IPS-18c (cell line): ENCODE results near the gene PHACTR3.
A peak's percentile ranks its signal among the peaks of the same experiment; 100 is the strongest.
"Not testable (repeated sequence)": the region's sequence is repeated elsewhere in the genome, so short reads cannot be mapped to it uniquely, and the experiment has no call there.

Experiments used
- H3K4me3 ChIP-seq: 2 replicates; pipeline ENCODE4 v1.7.0; 2013; ENCODE audit warnings: low read depth, mild to moderate bottlenecking, low read length, moderate library complexity; ENCODE audit not compliant: insufficient read depth
- H3K9me3 ChIP-seq: one replicate; pipeline ENCODE4 v1.6.1; 2013; ENCODE audit warnings: mild to moderate bottlenecking, low read length, moderate library complexity; ENCODE audit not compliant: control insufficient read depth, insufficient read depth

The PHACTR3 gene

DNA sequence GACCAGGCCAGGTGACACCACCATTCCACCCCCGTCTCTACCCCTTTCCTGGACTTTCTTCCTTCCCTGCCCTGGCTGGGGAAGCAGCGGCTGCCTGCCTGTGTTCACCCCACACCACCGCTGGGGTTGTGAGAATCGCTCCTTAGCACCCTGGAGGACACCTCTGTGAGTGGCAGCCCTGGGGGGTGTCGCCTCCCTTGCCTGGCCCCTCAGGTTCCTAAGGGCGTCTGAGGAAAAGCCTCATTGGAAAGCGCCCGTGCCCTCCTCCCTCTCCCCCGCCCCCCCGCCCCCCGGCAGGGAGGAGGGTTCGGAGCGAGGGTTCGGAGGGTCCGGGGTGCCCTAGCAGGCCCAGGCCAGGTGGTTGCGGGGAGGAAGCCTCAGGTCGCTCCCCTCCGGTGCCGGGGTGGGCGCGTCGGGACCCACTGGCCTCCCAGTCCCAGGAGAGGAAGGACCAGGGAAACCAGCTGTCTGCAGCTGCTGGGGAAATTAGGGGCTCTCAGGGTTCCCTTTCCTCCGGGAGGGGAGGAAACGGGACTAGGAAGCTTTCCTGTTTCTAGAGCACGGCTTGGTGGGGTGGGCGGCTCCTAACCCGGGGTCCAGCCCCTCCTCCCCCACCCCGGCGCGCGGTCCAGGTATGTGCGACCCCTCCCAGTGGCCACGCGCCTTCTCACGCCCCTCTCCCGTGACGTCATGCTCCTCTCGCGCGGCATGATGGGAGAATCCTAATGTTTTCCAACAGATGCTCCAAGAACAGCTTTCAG lies at the start of gene PHACTR3:
TSS of gene PHACTR3 (plus strand) at position 760 of the 761 bp plus-strand sequence. CDS start 475 bp downstream, outside the sequence.
- Histone ChIP-seq H3K4me3 (peak within 1 kb of the TSS; percentile 50), H3K9me3 (peaks cover 2% of the 10 kb centered on the region)

DNA sequence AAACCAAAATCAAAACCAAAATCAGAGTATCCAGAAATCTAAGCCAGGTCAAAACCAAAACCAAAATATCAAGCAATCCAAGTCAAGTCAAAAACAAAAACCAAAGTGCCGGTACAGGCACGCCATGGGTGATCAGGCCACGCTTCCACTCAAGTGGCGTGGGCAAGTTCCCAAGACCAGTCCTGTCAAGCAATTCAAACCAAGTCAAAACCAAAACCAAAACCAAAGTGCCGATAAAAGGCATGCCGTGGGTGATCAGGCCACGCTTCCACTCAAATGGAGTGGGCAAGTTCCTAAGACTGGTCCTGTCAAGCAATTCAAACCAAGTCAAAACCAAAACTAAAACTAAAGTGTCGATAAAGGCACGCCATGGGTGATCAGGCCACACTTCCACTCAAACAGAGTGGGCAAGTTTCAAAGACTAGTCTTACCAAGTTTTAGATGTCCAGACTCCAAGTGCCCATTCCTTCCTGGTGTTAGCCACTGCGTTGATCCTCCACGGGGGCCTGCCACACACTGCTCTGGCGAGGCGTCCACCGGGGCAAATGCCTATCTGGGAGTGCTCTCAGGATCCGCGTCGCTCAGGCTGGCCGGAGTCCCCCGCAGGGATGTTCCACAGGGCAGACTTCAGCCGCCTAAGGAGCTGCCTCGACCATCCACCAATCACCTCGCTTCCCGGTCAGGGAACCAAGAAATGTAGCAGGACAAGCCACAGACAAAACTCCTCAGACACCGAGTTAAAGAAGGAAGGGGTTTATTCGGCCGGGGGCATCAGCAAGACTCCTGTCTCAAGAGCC lies 46.4 kb upstream of the PHACTR3 start:
- not testable (repeated sequence) for H3K4me3 ChIP-seq, H3K9me3 ChIP-seq

DNA sequence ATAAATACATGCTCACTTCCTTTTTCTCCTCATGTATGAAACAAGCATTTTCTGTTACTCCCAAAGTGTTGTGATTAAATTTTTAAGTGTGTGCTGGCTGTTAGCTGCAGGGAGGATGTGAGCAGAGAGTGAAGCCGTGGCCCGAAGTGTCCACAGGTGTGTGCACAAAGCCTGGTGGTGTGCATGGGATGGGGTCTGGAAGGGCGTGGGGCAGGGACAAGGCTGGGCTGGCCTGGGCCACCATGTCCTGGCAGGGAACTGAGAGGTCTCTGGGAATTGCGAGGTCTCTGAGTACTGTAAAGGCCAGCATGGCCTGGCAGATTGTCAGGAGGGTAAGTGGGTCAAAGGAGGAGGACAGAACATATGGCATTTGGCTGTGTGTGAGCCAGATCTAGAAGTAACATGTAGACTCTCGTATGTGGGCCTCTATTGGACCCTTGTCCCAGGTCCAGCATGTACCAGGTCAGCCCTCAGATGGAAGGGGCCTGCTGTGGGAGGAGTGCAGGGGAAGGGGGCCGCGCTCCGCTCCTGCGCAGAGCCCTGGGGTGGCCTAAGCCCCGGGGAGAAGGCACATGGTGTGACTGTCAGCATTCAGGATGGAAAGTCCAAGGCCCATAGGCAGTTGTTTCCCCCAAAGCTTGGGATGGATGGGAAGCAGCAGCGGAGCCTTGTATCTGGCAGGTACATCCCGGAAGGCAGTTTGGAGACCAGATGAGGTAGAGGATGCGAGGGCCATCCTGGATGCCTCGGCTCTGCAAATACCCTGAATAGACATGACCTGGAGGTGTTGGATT lies 45.1 kb upstream of the PHACTR3 start:
- Histone ChIP-seq H3K9me3 (no peaks in the 10 kb centered on the region), H3K4me3 (no peak overlapping the region)

DNA sequence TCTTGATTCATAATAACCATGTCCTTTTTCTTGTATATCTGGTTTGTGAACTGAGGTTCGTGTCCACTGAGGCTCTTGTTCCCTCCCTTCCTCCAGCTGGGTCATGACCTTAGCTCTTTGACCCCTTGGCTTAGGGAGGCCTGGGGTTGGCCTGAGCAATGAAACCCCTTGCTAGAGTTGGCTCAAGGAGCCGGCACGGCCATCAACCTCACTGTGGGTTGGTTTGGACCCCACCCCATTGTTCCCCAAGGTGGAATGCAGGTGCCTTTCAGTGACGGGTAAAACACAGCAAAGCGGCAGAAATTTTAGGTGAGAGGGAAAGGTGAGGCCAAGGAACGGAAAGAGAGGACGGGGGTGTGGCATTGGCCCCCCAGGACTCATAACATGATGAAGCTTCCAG lies 44.5 kb upstream of the PHACTR3 start:
- no peaks in the 10 kb centered on the region for H3K9me3 ChIP-seq
- no peak overlapping the region for H3K4me3 ChIP-seq

DNA sequence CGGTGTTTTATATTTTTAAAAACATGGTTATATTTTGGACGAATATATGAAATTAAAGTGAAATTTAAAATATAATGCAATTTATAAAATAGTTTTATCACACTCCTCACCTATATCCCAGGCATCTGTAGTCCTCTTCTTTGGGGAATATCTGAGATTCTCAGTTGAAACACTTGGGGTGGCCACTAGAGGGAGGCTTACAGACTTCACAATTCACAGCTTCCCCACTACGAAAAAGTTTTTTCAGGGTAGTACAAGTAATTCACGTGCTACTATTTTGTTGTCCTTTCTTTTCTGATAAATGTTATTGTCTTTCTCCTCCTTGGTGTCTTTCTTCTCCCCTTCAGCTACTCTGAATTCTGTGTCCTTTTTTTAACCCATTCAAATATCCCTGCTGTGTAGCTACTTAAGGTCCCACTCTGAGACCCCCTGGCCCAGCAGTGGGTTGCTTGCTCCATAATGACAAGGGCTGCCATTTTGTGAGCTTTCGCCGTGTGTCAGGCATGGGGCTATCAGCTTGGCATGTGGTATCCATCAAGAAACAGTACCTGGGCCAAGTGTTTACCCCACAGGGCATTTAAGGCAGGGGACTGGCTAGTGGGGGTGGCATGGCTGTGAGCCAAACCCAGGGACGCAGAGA lies 43.6 kb upstream of the PHACTR3 start:
- H3K9me3 ChIP-seq = no peaks in the 10 kb centered on the region

DNA sequence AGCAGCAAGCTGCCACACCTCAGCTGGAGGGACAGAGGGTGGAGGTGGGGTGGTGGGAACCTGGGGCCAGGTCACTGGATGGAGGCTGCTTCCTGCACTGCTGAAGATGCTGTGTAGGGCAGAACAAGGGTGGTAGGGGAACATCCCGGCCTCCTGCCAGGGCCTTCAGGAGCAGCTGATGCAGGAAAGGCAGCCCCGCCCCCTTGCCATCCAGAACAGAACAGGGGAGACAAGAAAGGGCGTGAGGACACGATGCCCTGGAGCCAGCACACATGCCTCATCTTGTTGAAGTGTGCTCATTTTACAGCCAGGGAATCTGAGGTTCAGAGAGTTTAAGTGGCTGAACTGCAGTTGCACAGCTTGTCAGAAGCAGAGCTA lies 43.1 kb upstream of the PHACTR3 start:
- no peaks in the 10 kb centered on the region for H3K9me3 ChIP-seq
- no peak overlapping the region for H3K4me3 ChIP-seq

More for the DNA sequence above, 43.6 kb upstream of the PHACTR3 start:
- no peak overlapping the region for H3K4me3 ChIP-seq

DNA sequence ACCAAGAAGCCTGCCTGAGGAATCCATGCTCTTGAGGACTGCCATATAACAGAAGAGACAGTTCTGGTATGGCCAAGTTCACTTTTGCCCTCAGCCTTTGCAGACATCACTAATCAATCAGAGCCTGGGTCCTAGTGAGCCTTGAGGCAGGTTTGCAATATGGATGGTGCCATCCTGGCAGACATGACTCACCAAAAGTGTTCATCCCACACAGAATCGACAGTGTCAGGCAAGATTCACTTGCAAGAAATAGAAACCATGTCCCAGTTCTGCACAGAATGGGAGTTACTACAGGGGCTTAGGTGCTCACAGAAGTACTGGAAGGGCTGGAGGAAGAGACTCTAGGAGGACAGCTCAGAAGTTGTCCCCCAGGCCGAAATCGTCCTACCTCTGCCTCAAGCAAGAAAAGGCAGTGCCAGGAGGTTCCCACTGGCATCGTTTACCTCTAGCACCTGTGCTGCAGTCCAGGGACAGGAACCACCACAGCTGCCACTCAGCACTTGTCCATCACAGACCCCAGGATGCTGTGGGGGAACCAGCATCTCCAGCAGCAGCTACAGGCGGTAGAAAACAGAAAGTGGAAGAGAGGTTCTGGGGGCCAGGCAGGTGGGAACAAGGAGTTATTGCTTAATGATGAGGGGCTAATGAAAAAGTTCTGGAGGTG lies 42.6 kb upstream of the PHACTR3 start:
- no peak overlapping the region for H3K4me3 ChIP-seq
- H3K9me3 ChIP-seq = no peaks in the 10 kb centered on the region

DNA sequence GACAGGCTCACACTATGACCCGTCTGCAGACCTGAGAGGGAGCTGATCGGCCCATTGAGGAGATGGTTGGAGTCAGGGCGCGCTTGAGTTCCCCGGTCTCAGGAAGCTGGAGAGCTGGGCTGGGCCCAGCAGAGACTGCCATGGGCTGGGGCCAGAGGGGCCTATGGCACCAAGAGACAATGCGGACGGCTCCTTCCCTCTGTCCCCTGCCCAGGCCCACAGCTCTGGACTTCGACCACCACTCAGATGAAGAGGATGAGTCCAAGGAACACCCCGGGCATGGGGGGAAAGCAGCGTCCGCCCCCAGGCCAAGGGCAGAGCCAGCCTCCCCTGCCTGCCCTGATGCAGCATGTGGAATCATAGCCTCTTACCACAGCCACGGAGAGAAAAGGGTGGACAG lies 40.2 kb upstream of the PHACTR3 start:
- Histone ChIP-seq H3K9me3 (no peaks in the 10 kb centered on the region), H3K4me3 (no peak overlapping the region)

DNA sequence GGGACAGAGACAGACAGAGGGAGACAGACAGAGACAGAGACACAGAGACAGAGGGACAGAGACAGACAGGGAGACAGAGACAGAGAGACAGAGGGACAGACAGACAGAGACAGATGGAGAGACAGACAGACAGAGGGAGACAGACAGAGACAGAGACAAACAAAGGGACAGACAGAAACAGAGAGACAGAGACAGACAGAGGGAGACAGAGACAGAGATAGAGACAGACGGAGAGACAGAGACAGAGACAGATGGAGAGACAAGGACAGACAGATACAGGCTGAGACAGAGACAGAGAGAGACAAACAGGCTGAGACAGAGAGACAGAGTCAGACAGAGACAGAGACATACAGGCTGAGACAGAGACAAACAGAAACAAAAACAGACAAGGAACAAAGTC lies 39.4 kb upstream of the PHACTR3 start:
- no peaks in the 10 kb centered on the region for H3K9me3 ChIP-seq
- H3K4me3 ChIP-seq = no peak overlapping the region

DNA sequence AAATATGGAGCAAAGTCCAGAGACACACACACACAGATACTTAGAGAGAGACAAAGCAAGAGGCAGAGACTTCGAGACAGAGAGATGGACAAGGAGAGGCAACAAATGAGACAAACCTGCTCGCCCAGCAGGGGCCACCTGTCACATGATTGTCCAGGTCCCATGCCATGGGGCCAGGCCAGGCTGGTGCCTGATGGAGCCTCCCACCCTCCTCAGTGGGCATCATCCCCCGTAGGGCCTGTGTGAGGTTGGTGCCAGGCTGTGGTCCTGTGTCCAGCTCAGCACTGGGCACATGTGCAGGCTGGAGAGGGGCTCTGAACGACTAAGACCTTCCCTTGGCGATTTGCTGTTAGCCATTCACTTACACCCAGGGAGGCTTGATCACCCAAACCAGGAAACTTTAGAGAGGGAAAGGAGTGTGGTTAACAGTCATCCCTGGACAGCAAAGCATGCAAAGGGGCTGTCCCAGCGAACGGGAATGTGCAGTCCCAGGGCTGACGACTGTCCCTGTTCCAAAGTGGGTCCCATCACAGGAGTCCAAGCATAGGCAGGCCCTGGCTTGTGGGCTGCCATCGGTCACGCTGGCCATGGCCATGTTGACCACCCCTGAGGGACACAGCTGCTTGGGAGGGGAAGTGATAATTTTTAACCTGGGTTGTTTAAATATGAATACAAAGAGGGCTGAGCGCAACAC lies 38.4 kb upstream of the PHACTR3 start:
- no peaks in the 10 kb centered on the region for H3K9me3 ChIP-seq

DNA sequence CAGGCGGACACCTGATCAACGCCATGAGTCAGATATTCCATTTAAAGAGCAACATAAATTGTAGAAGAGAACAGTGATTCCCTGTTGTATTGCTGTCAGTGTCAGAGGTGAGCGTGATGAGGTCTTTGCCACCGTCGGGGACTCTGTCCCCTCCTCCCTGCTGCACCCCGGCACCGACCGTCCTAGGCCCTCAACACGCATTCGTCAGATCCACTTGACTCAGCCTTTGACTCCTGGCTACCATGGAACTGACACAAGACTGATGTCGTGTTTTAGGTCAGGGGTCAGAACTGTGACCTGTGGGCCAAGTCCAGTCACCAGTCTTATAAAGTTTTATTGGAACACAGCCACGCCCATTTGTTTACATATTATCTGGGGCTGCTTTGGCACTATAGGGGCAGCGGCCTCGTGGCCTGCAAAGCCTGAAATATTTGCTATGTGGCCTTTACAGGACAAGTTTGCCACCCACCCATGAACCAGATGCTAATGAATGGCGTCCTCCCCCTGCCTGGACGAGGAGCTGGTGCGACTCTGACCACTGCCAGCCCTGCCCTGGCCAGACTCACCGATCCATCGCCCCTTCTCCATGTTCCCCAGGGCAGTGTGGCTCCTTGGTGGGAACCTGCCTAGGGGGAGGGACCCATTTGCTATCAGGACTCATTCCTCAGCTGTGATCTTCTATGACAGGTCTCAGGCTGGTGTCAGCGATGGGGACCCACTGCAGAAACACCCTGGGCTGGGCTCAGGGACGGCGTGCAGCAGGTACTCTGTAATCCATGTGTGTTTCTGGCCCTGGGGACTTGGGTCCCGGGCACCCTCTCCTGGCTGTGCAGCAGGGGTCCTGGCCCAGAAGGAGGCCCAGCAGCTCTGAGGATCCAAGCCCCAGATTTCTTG lies 37.5 kb upstream of the PHACTR3 start:
- Histone ChIP-seq H3K4me3 (no peak overlapping the region), H3K9me3 (no peaks in the 10 kb centered on the region)

More for the DNA sequence above, 38.4 kb upstream of the PHACTR3 start:
- H3K4me3 ChIP-seq = no peak overlapping the region

DNA sequence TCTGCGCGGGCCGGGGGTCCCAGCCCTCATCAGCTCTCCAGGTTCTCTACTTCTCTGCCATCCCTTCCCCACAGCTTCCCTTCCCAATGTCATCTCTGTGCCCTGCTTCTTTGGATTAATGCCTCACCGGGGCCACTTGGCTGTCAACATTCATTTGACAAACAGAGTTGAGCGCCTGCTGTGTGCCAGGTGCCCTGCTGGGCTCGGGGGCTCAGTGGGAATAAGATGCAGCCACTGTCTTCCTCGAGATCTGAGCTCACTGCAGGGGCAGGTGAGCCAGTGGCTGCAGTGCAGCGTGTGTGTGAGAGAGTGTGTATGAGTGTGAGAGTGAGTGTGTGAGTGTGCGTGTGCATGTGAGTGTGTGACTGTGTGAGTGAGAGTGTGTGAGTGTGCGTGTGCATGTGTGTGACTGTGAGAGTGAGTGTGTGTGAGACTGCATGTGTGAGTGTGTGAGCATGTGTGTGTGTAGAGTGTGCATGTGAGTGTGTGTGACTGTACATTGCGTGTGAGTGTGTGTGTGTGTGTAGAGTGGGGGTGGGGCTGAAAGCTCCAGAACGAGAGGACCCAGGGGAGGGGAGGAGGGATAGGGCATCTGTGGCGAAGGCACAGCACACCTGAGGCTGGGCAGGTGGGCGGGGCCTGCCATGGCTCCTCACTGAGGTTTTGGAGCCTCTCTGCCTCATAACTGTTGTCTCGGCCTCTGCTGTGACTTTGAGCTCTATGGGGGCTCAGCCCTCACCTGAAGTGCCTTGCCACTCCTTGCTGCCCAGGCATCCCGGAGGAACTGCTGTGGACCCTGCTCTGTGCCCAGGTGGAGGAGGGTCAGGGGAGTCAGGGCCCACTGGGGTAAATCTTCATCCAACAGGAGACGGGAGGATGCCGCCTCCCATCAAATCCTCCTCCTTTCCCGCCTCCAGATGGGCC lies 36.5 kb upstream of the PHACTR3 start:
- H3K4me3 ChIP-seq = no peak overlapping the region
- no peaks in the 10 kb centered on the region for H3K9me3 ChIP-seq

DNA sequence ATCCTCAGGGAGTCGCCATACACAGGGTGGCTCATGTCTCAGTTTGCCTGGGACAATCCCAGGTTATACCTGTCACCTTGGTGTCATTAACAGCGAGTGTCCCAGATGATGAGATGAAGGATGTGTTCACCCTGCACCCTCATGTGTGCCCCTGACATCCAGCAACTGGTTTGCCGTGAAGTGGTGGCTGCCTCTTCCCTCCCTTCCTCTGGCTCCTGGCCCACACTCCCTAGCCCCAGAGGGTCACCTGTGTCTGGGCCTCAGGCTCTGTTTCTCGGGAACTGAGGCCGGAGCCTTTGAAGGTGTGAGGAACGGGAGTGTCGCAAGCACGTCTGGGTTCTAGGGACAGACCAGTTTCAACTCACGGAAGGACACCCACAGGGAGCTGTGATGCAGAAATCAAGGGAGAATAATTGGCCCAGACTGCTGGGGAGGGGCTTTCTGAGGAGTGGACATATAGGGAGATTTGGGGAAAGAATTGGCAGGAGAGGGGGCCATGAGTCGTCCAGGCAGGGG lies 35.8 kb upstream of the PHACTR3 start:
- Histone ChIP-seq H3K9me3 (no peaks in the 10 kb centered on the region), H3K4me3 (no peak overlapping the region)

DNA sequence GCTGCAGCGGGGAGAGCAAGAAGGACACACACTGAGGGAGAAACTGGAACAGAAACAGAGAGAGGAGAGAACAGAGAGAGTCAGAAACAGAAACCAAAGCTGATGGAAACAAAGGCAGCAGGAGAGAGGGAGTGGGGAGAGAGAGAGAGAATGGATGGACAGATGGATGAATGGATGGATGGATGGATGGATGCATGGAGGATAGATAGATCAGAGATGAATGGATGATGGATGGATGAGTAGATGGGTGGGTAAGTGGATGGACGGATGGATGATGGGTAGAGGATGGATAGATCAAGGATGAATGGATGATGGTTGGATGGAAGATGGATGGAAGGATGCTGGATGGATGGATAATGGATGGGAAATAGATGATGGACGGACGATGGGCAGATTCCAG lies 35.0 kb upstream of the PHACTR3 start:
- no peaks in the 10 kb centered on the region for H3K9me3 ChIP-seq
- H3K4me3 ChIP-seq = no peak overlapping the region
